ENCODE results near the gene DCHS2.
"Not testable (repeated sequence)": the region's sequence is repeated elsewhere in the genome, so short reads cannot be mapped to it uniquely, and the experiment has no call there.

The DCHS2 gene

DNA sequence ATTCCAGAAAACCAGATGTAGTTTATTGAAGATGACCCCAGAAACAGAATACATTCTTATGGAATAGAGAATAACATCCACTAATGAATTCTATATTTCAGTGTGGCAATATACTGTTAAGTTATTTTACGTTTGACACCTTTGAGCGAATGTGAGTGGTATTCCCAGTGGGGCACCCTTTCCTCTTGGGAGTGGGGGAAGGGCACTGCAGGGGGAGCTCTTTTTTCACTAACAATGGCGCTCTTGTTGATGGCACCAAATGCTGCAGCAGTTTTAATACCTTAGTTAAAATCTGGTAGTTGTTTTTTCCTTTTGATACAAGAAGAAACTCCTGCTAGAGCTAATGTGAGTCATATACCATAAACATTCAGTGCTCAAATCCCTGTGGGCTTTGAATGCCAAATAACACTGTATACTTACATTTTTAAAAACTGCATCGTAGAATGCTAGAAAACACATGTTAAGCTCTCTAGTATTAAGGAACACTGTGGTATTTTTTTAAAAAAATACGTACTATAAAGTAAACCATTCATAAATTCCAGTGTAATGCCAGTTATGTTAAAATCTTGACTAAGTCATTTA is 178.5 kb downstream of the DCHS2 start:
- no peak for DNase-seq

- DNase-seq = no peak
Observed at GRCh38 chr4:154312246-154312645, 179.4 kb downstream of the DCHS2 start.

DNA sequence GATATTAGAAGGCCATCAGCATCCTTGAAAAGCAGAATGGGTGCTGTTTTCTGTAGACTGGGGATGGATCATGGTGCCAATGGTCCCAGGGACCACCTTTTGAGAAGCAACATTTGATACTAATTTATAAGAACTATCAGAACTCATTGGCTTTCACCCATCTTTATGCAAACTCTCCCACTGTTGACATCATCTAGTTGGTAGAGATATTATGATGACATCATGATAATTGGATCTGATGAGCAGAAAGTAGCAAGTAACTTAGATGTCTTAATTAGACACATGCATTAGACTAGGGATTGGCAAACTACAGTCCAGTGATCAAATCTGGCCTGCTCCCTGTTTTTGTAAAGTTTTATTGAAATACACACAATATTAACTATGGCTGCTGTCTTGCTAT is 181.0 kb downstream of the DCHS2 start:
- DNase-seq = no peak

- no peak for DNase-seq
Observed at GRCh38 chr4:154308207-154308606, 183.4 kb downstream of the DCHS2 start.

GRCh38 chr4:154307451-154307850 is 184.1 kb downstream of the DCHS2 start:
- DNase-seq = no peak

DNA sequence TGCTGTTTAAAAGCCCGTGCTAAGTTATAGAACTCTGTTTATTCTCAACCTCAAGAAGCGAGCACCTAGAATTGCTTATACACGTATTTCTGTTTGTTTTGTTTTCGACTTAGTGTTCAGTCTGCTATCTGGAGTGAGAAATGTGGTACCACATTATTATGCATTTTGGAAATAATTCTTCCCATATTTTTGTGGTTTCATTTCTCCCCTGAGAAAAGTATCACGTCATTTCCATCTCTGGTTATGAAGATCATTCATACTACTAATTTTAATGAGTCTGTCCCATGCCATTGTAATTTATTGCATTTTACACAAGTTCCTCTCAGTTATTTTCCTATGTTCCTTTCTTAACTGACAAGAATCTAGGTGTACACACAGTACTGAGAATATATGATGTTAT is 186.0 kb downstream of the DCHS2 start:
- no peak for DNase-seq

DNA sequence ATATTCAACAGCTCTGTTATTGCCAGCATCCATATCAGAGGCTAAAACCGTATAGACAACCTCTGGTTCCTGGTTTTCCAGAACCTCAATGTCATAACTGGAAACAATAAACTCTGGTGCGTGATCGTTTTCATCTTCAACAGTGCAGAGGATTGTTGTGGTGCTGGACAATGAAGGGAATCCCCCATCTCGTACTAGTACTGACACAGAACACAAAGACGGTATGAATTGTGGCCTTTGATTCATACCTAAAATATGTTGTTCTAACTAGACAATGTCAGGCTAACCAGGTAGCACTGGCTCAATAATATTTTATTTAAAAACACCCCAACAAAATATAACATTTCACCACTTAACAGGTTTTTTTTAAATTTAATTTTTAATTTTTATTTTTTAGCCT is 186.9 kb downstream of the DCHS2 start:
- no peak for DNase-seq

- DNase-seq = no peak
Observed at GRCh38 chr4:154294652-154295350, 196.8 kb downstream of the DCHS2 start.

GRCh38 chr4:154293427-154293826 is 198.2 kb downstream of the DCHS2 start:
- no peak for DNase-seq

DNA sequence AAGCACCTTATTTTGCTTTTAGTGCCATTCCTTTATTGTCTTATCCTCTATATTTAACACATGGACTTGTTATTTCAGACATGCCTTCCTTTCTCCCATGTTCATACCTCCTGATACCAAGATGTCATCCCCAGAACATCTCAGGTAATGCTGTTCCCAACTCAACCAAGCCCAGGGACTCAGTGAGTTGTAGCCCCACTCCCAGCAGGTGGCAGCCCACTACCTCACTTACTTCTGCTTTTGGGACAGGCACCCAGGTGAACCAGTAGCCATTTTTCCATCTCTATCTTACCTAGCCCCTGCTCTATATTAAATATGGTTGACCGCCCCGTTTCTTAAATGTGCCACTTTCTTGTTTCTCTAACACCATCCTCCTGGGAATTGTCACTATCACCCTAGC is 199.0 kb downstream of the DCHS2 start:
- DNase-seq = no peak

GRCh38 chr4:154277172-154277571 is 214.4 kb downstream of the DCHS2 start:
- DNase-seq = no peak

DNA sequence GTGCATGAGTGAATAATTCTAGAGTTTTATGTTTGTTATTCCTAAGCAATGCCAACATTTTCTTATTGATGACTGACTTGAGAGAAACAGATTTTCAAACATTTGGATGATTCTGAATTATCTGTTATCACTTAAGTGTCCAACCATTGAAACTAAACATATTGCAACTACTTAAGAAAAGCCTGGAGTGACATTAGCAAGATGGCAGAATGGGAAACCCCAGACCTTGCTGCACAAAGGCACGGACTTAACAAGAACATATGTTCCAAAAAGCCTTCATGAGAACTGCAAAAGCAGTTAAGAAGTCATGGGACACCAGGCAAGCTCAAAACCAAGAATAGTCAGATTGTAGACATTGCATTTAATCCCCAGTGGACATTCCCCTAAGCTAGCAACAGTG is 215.1 kb downstream of the DCHS2 start:
- no peak for DNase-seq

DNA sequence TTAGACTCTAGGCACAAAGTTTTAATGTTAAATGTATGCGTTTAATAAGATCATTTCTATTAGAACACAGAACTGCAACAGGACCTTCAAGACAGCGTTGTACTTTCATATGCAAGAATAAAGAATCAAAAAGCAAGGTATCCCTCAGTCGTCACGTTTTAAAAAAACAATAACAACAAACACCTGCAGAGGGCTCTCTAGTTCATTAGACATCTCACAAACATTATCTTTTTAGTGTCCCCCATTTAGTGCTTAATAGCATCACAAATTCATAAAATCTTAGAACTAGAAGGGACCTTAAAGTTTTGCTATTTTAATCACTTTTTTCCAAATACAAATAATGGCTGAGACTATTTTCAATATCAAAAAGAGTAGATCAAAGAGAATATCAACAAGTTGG is 236.6 kb downstream of the DCHS2 start:
- DNase-seq = no peak

DNA sequence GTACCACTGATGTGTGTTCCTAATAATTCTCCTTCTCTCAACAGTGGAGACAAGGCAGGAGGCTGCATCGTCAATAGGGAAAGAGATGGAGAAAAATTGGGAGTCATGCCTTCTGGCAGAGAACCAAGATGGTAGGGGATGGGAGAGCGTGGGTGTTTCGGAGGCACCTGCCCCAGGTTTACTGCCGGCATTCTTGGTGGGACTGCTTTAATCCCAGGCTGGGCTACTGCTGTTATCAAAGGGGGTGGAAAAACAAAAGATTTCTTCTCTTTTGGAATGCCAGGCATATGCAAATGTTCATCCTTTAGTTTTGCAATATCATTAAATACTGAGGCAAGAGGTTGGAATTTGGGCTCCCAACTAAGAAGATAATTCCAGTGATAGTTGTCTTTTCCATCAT is 257.0 kb downstream of the DCHS2 start:
- no peak for DNase-seq

GRCh38 chr4:154231806-154232478 is 259.7 kb downstream of the DCHS2 start:
- no peak for DNase-seq

DNA sequence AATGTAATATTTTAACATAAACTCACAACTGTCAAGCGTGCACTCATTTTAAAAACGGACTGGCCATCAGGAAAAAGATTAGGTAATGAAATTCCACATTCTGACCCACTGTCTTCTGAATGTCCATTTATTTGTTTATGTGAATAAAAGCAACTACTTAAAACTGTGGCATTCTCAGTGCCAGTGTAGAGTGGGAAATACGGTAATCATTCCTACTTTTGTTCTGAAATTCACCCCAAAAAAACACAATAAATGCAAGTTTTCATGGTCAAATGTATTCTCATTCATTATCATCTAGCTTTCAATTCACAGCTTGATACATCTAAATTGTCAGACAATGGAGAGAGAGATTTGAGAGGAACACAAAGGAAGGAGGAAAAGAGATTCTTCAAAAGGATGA is 260.9 kb downstream of the DCHS2 start:
- no peak for DNase-seq

GRCh38 chr4:154230091-154230490 is 261.5 kb downstream of the DCHS2 start:
- no peak for DNase-seq

GRCh38 chr4:154222875-154223274 is 268.7 kb downstream of the DCHS2 start:
- DNase-seq = no peak

GRCh38 chr4:154218051-154218450 is 273.5 kb downstream of the DCHS2 start:
- DNase-seq = no peak

DNA sequence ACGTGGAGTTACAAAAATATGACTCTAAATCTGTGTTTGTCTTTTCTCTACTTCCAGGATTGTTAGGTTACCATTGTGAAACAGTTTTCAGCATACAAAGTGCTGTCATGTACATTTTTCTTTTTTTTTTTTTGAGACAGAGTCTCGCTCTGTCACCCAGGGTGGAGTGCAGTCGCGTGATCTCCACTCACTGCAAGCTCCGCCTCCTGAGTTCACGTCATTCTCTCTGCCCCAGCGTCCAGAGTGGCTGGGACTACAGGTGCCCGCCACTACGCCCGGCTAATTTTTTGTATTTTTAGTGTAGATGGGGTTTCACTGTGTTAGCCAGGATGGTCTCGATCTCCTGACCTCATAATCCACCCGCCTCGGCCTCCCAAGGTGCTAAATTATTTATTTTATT is 274.2 kb downstream of the DCHS2 start:
- not testable (repeated sequence) for DNase-seq

DNA sequence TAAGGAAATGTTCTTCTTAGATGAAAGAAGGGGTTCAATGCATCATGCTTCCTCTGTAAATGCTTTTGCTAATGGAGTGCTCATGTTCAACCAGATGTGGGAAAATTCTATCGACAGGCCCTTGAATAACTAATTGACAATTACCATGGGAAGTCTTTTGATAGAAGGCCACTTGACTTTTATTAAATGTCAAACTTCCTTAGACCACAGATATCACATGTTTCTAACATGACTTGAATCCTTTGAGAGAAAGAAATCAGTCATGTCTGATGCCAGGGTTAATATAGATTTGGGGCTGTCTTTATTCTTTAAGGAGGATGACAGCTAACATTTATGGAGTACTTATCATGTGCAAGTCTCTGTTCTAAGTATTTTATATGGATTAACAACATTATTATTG is 280.1 kb downstream of the DCHS2 start:
- DNase-seq = no peak

GRCh38 chr4:154208424-154208823 is 283.2 kb downstream of the DCHS2 start:
- DNase-seq = no peak

DNA sequence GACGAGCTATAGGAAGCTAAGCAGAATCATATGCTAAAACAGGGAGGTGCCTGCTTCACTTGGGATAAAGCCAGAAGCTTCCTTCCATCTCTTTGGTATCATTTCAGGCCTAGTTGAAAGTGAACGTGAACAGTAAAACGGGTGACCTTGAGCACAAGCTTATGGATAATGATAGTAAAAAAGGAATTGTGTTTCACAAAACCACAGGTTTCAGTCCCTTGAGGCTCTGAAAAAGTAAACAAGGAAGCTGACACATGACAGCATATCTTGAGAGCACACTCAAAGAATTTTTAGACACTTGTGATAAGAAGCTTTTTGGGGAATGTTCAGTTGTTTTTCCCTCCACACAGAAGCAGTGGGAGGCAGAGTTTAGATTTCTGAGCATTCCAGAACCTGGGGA is 286.1 kb downstream of the DCHS2 start:
- DNase-seq = no peak

- no peak for DNase-seq
Observed at GRCh38 chr4:154194649-154195048, 296.9 kb downstream of the DCHS2 start.

GRCh38 chr4:154192585-154192984 is 299.0 kb downstream of the DCHS2 start:
- no peak for DNase-seq

All from DMS153 (cell line).